Measurements from ENCODE around the gene TTC7B.

GRCh38 chr14:90809530-90810312 lies 6.5 kb downstream of the TTC7B start:
- TF ChIP-seq CTCF (optimal IDR thresholded peaks at IDR 0.05 in 1 of 3, IDR thresholded peaks at IDR 0.05 in 1 of 3, conservative IDR thresholded peaks at IDR 0.05 in 1 of 3; ENCODE audit: extremely low read depth in 1 of 3, insufficient read depth in 2 of 3, low read length in 3 of 3) (no peak), EZH2 (IDR thresholded peaks at IDR 0.05; ENCODE audit: low read length) (no peak)

Measured in keratinocyte (primary cell).